Keratinocyte (primary cell): ENCODE results near the gene SCYGR7. TPM values are rescaled to one million over a fixed set of nuclear protein-coding genes. Genes with fewer than 3 reads are reported as not detected.

Source experiments
- DNase-seq: peaks from one replicate; pipeline ENCODE4 v3.0.0-alpha.2; 2011; ENCODE audit warnings: low read depth, missing footprints, low spot score
- FAIRE-seq: peaks from 2 replicates; lab custom pipeline; 2011; peaks lifted over from hg19 to GRCh38; lab: Jason Lieb, UNC
- H2AFZ ChIP-seq: 2 replicates; pipeline ENCODE4 v1.6.0; 2012; ENCODE audit warnings: low read length, control low read depth, inconsistent platforms; ENCODE audit not compliant: control insufficient read depth
- H3K27ac ChIP-seq: 2 replicates; pipeline ENCODE4 v1.5.1; 2011; ENCODE audit warnings: low read length; ENCODE audit not compliant: control insufficient read depth, insufficient read depth
- H3K27me3 ChIP-seq: 3 replicates; pipeline ENCODE4 v1.6.0; 2011; ENCODE audit warnings: low read length; ENCODE audit not compliant: control insufficient read depth, insufficient read depth; ENCODE audit errors: extremely low read depth
- H3K36me3 ChIP-seq, 2 experiments: 2 replicates in 1 of 2; 3 replicates in 1 of 2; pipeline ENCODE4 v1.5.1; 2011; ENCODE audit warnings: low read length in 2 of 2, mild to moderate bottlenecking in 1 of 2; ENCODE audit not compliant: control insufficient read depth in 2 of 2, insufficient read depth in 2 of 2; ENCODE audit errors: extremely low read depth in 1 of 2
- H3K4me1 ChIP-seq: 3 replicates; pipeline ENCODE4 v1.5.1; 2011; ENCODE audit warnings: low read length; ENCODE audit not compliant: control insufficient read depth, insufficient read depth; ENCODE audit errors: extremely low read depth
- H3K4me2 ChIP-seq: 3 replicates; pipeline ENCODE4 v1.6.0; 2011; ENCODE audit warnings: low read depth, low read length; ENCODE audit not compliant: control insufficient read depth, insufficient read depth; ENCODE audit errors: extremely low read depth
- H3K4me3 ChIP-seq, 3 experiments: fragments of 200-600 bp in 1 of 3; sonication (generic) in 1 of 3; 2 replicates in 2 of 3; 3 replicates in 1 of 3; pipeline ENCODE4 v1.5.1; 2011 to 2016; ENCODE audit warnings: low read length in 3 of 3, mild to moderate bottlenecking in 3 of 3, control low read depth in 2 of 3, inconsistent platforms in 1 of 3, low read depth in 1 of 3, mixed read lengths in 1 of 3, mixed run types in 1 of 3, moderate library complexity in 1 of 3; ENCODE audit not compliant: control insufficient read depth in 2 of 3, insufficient read depth in 2 of 3; ENCODE audit errors: extremely low read depth in 1 of 3
- H3K79me2 ChIP-seq: 2 replicates; pipeline ENCODE4 v1.6.0; 2012; ENCODE audit warnings: low read length; ENCODE audit not compliant: control insufficient read depth, insufficient read depth
- H3K9ac ChIP-seq: 3 replicates; pipeline ENCODE4 v1.6.0; 2011; ENCODE audit warnings: low read length; ENCODE audit not compliant: control insufficient read depth, insufficient read depth; ENCODE audit errors: extremely low read depth
- H3K9me1 ChIP-seq: 3 replicates; pipeline ENCODE4 v1.6.0; 2011; ENCODE audit warnings: low read length; ENCODE audit not compliant: control insufficient read depth, insufficient read depth; ENCODE audit errors: extremely low read depth
- H3K9me3 ChIP-seq: 2 replicates; pipeline ENCODE4 v1.5.1; 2012; ENCODE audit warnings: low read depth, low read length; ENCODE audit not compliant: control insufficient read depth
- H4K20me1 ChIP-seq: 3 replicates; pipeline ENCODE4 v1.6.0; 2011; ENCODE audit warnings: low read length; ENCODE audit not compliant: control insufficient read depth, insufficient read depth; ENCODE audit errors: extremely low read depth
- EZH2 ChIP-seq: IDR thresholded peaks from one replicate; pipeline ENCODE4 v1.6.1; 2012; ENCODE audit warnings: inconsistent platforms, mild to moderate bottlenecking, low read length, moderate library complexity
- dilution Hi-C: fragments of 300-500 bp; cut with MboI; formaldehyde crosslinking; loops from one replicate; pipeline ENCODE4 v1.7.0; 2020; ENCODE audit warnings: low sequenced_read_pairs; ENCODE audit not compliant: extremely low pct_ligation_motif_present
- polyA plus RNA-seq, 5 experiments: library from polyadenylated mRNA; depleted of rRNA in 3 of 5; stranded (reverse) in 3 of 5; stranded (forward) in 1 of 5; unstranded in 1 of 5; fragments of >200 nt; gene quantifications; 1 replicate in 1 of 5; 2 replicates in 3 of 5; 3 replicates in 1 of 5; pipeline versions ENCODE4 v1.2.1 to v1.2.3, GENCODE V29; 2011 to 2012; ENCODE audit warnings: missing spikeins in 2 of 5, low read depth in 1 of 5, low replicate concordance in 1 of 5
- TF ChIP-seq, protein P1 (sequence below), 3 experiments: IDR thresholded peaks in 1 of 3; conservative IDR thresholded peaks in 1 of 3; optimal IDR thresholded peaks in 1 of 3; 2 replicates in 2 of 3; 3 replicates in 1 of 3; pipeline versions ENCODE3 to v1.5.1; 2011; ENCODE audit warnings: low read length in 3 of 3, mild to moderate bottlenecking in 3 of 3, moderate library complexity in 2 of 3, control low read depth in 1 of 3, inconsistent platforms in 1 of 3; ENCODE audit not compliant: insufficient read depth in 2 of 3; ENCODE audit errors: extremely low read depth in 1 of 3

The SCYGR7 gene
- polyA plus RNA-seq, 1 donor (not counting 4 experiments of a cell fraction or from before 2014, with no cell fraction given), result not detected

GRCh38 chr2:227767830-227768229 lies 39.7 kb downstream of the SCYGR7 start:
- FAIRE-seq, result no peak
- dilution Hi-C loops, result no loop called here

DNA sequence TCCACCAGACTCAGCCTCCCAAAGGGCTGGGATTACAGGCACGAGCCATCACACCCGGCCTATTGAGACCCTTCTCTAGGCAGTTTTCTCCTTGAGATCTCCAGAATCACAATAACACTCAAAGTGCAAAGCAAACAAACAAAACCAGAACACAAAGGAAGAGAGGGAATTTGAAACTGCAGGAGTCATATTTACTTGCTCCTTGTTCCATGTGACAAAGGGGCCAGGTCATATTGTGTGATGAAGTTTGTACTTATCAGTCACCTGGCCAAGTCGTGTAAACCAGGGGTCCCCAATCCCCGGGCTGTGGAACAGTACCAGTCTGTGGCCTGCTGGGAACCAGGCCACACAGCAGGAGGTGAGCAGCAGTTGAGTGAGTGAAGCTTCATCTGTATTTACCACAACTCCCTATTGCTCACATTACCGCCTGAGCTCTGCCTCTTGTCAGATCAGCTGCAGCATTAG lies 44.1 kb downstream of the SCYGR7 start:
- Histone ChIP-seq H3K79me2 (no peaks in the 10 kb centered on the region), H3K27me3 (no peaks in the 10 kb centered on the region), H3K4me1 (no peaks in the 10 kb centered on the region), H3K9me3 (no peaks in the 10 kb centered on the region), H3K27ac (no peak overlapping the region), H3K9ac (no peak overlapping the region), H3K36me3 (no peaks in the 10 kb centered on the region), H3K4me3 (no peak overlapping the region), H4K20me1 (no peaks in the 10 kb centered on the region), H3K9me1 (no peaks in the 10 kb centered on the region), H2AFZ (no peak overlapping the region), H3K4me2 (no peak overlapping the region)
- DNase-seq (no peak), FAIRE-seq (no peak)
- dilution Hi-C loops, result no loop called here
- TF ChIP-seq, protein P1, sequence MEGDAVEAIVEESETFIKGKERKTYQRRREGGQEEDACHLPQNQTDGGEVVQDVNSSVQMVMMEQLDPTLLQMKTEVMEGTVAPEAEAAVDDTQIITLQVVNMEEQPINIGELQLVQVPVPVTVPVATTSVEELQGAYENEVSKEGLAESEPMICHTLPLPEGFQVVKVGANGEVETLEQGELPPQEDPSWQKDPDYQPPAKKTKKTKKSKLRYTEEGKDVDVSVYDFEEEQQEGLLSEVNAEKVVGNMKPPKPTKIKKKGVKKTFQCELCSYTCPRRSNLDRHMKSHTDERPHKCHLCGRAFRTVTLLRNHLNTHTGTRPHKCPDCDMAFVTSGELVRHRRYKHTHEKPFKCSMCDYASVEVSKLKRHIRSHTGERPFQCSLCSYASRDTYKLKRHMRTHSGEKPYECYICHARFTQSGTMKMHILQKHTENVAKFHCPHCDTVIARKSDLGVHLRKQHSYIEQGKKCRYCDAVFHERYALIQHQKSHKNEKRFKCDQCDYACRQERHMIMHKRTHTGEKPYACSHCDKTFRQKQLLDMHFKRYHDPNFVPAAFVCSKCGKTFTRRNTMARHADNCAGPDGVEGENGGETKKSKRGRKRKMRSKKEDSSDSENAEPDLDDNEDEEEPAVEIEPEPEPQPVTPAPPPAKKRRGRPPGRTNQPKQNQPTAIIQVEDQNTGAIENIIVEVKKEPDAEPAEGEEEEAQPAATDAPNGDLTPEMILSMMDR (optimal IDR thresholded peaks at IDR 0.05 in 1 of 3, IDR thresholded peaks at IDR 0.05 in 1 of 3, conservative IDR thresholded peaks at IDR 0.05 in 1 of 3; ENCODE audit: extremely low read depth in 1 of 3, insufficient read depth in 2 of 3, low read length in 3 of 3), result no peak
- no peak for TF ChIP-seq EZH2

More at GRCh38 chr2:227767830-227768229, 39.7 kb downstream of the SCYGR7 start:
- no peak overlapping the region for H3K4me3 ChIP-seq
- no peak overlapping the region for H2AFZ ChIP-seq
- no peaks in the 10 kb centered on the region for H4K20me1 ChIP-seq
- H3K27ac ChIP-seq, result no peak overlapping the region
- TF ChIP-seq EZH2, result no peak
- TF ChIP-seq, protein P1 (optimal IDR thresholded peaks at IDR 0.05 in 1 of 3, IDR thresholded peaks at IDR 0.05 in 1 of 3, conservative IDR thresholded peaks at IDR 0.05 in 1 of 3; ENCODE audit: extremely low read depth in 1 of 3, insufficient read depth in 2 of 3, low read length in 3 of 3), result no peak
- H3K36me3 ChIP-seq, result no peaks in the 10 kb centered on the region
- DNase-seq, result no peak
- no peaks in the 10 kb centered on the region for H3K9me3 ChIP-seq
- no peaks in the 10 kb centered on the region for H3K79me2 ChIP-seq
- no peaks in the 10 kb centered on the region for H3K27me3 ChIP-seq
- H3K4me1 ChIP-seq, result no peaks in the 10 kb centered on the region
- H3K9ac ChIP-seq, result no peak overlapping the region
- H3K4me2 ChIP-seq, result no peak overlapping the region
- no peaks in the 10 kb centered on the region for H3K9me1 ChIP-seq
